ENCODE data around the gene MRC1. TPM values are rescaled to one million over a fixed set of nuclear protein-coding genes. Genes with fewer than 3 reads are reported as not detected.

The MRC1 gene
- total RNA-seq, 2 donors from 2014 or later = 0.09 TPM; not detected in 1

DNA sequence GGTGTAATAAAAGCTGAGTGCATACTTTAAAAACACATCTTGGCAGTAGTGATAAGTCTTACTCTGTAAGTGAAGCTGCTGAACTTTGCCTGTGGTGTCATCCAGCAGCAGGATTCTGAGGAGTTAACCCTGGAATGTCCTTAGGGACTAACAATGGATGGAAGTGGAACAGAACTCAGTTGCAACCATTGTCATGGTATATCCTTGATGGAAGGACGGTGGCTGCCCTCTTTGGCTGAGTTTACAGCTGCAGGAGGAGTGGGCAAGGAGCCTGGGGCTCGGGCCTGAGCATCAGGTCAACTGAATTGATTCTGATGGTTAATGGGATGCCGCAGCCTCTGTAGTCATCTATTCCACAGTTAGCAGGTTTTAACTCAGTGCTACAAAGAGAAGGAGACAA is 56.2 kb downstream of the MRC1 start:
- no peak overlapping the region for H3K27ac ChIP-seq (ENCODE audit: low read depth, low read length)
- H3K9me3 ChIP-seq (ENCODE audit: control insufficient read depth, low read length) = no peaks in the 10 kb centered on the region
- no peaks in the 10 kb centered on the region for H3K36me3 ChIP-seq (ENCODE audit: control insufficient read depth, insufficient read depth, low read length)
- H3K9ac ChIP-seq (ENCODE audit: extremely low read depth, low read length, poor library complexity, severe bottlenecking) = no peak overlapping the region
- Mint-ChIP-seq H3K9me3 (no peaks in the 10 kb centered on the region), H3K4me1 (no peaks in the 10 kb centered on the region), H3K4me3 (no peak overlapping the region), H3K27ac (no peak overlapping the region), H3K36me3 (ENCODE audit: low read depth) (no peaks in the 10 kb centered on the region), H3K27me3 (ENCODE audit: insufficient read depth) (no peaks in the 10 kb centered on the region)
- TF ChIP-seq, protein P1, sequence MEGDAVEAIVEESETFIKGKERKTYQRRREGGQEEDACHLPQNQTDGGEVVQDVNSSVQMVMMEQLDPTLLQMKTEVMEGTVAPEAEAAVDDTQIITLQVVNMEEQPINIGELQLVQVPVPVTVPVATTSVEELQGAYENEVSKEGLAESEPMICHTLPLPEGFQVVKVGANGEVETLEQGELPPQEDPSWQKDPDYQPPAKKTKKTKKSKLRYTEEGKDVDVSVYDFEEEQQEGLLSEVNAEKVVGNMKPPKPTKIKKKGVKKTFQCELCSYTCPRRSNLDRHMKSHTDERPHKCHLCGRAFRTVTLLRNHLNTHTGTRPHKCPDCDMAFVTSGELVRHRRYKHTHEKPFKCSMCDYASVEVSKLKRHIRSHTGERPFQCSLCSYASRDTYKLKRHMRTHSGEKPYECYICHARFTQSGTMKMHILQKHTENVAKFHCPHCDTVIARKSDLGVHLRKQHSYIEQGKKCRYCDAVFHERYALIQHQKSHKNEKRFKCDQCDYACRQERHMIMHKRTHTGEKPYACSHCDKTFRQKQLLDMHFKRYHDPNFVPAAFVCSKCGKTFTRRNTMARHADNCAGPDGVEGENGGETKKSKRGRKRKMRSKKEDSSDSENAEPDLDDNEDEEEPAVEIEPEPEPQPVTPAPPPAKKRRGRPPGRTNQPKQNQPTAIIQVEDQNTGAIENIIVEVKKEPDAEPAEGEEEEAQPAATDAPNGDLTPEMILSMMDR (conservative IDR thresholded peaks at IDR 0.05) = peak; percentile 23
- H3K4me3 ChIP-seq (ENCODE audit: low read length) = no peak overlapping the region
- no peaks in the 10 kb centered on the region for H3K27me3 ChIP-seq (ENCODE audit: control insufficient read depth, insufficient read depth, low read length, poor library complexity, severe bottlenecking)
- DNase-seq = peak; percentile 47
- WGBS, 2 experiments (ENCODE audit: insufficient coverage in 1 of 2, insufficient read length in 1 of 2) = 76 to 83% methylated on average over 1 to 3 of the region's 3 CpGs
- no peaks in the 10 kb centered on the region for H3K4me1 ChIP-seq (ENCODE audit: control insufficient read depth, insufficient read depth, low read length)

DNA sequence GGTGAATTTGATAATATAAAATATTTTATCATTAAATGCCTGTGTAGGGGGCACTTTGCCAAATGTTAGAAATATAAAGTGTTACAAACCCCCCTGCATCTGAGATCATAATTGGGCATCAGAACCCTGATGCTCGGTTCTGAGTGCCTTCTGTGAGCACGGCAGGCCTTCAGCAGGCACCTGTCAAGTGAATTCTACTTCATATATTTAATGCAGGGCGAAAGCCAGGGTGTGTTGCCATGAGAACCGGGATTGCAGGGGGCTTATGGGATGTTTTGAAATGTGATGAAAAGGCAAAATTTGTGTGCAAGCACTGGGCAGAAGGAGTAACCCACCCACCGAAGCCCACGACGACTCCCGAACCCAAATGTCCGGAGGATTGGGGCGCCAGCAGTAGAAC is 57.2 kb downstream of the MRC1 start:
- Histone ChIP-seq H3K4me3 (ENCODE audit: low read length) (no peak overlapping the region), H3K9ac (ENCODE audit: extremely low read depth, low read length, poor library complexity, severe bottlenecking) (no peak overlapping the region), H3K9me3 (ENCODE audit: control insufficient read depth, low read length) (no peaks in the 10 kb centered on the region), H3K4me1 (ENCODE audit: control insufficient read depth, insufficient read depth, low read length) (no peaks in the 10 kb centered on the region), H3K36me3 (ENCODE audit: control insufficient read depth, insufficient read depth, low read length) (no peaks in the 10 kb centered on the region), H3K27me3 (ENCODE audit: control insufficient read depth, insufficient read depth, low read length, poor library complexity, severe bottlenecking) (no peaks in the 10 kb centered on the region), H3K27ac (ENCODE audit: low read depth, low read length) (no peak overlapping the region)
- no peak for DNase-seq
- TF ChIP-seq, protein P1 (conservative IDR thresholded peaks at IDR 0.05) = no peak
- no peaks in the 10 kb centered on the region for H3K27me3 Mint-ChIP-seq (ENCODE audit: insufficient read depth)
- H3K4me1 Mint-ChIP-seq = no peaks in the 10 kb centered on the region
- no peak overlapping the region for H3K4me3 Mint-ChIP-seq
- 92% methylated on average over 8 to 10 of the region's 10 CpGs for WGBS, 2 experiments (ENCODE audit: insufficient coverage in 1 of 2, insufficient read length in 1 of 2)
- H3K36me3 Mint-ChIP-seq (ENCODE audit: low read depth) = no peaks in the 10 kb centered on the region
- H3K27ac Mint-ChIP-seq = no peak overlapping the region
- H3K9me3 Mint-ChIP-seq = no peaks in the 10 kb centered on the region

DNA sequence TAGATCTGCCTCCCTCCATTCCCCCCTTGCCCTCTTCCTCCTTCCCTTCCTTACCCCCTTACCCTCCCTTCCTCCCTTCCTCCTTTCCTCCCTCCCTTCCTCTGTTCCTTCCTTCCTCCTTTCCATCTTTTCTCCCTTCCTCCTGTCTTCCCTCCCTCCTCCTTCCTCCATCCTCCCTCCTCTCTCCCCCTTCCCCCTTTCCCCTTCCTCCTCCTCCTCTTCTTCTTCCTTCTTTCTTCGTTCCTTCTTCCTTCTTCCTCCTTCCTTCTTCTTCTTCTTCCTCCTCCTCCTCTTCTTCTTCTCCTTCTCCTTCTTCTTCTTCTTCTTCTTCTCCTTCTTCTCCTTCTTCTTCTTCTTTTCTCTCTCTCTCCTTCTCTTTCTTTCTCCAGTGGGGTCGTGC is 57.9 kb downstream of the MRC1 start:
- no peaks in the 10 kb centered on the region for H3K36me3 Mint-ChIP-seq (ENCODE audit: low read depth)
- WGBS, 2 experiments (ENCODE audit: insufficient coverage in 1 of 2, insufficient read length in 1 of 2) = 94 to 100% methylated on average over 2 of the region's 2 CpGs
- H3K4me3 ChIP-seq (ENCODE audit: low read length) = no peak overlapping the region
- H3K27ac ChIP-seq (ENCODE audit: low read depth, low read length) = no peak overlapping the region
- no peaks in the 10 kb centered on the region for H3K36me3 ChIP-seq (ENCODE audit: control insufficient read depth, insufficient read depth, low read length)
- no peaks in the 10 kb centered on the region for H3K27me3 Mint-ChIP-seq (ENCODE audit: insufficient read depth)
- TF ChIP-seq, protein P1 (conservative IDR thresholded peaks at IDR 0.05) = no peak
- H3K9ac ChIP-seq (ENCODE audit: extremely low read depth, low read length, poor library complexity, severe bottlenecking) = no peak overlapping the region
- H3K9me3 ChIP-seq (ENCODE audit: control insufficient read depth, low read length) = no peaks in the 10 kb centered on the region
- DNase-seq = no peak
- H3K4me1 ChIP-seq (ENCODE audit: control insufficient read depth, insufficient read depth, low read length) = peaks cover 4% of the 10 kb centered on the region
- no peak overlapping the region for H3K27ac Mint-ChIP-seq
- no peaks in the 10 kb centered on the region for H3K9me3 Mint-ChIP-seq
- peaks cover 3% of the 10 kb centered on the region for H3K4me1 Mint-ChIP-seq
- H3K4me3 Mint-ChIP-seq = no peak overlapping the region
- H3K27me3 ChIP-seq (ENCODE audit: control insufficient read depth, insufficient read depth, low read length, poor library complexity, severe bottlenecking) = no peaks in the 10 kb centered on the region

Measured in endodermal cell (in vitro differentiated cells).